ENCODE measurements around the gene GPAT3.
"Not testable (repeated sequence)": the region's sequence is repeated elsewhere in the genome, so short reads cannot be mapped to it uniquely, and the experiment has no call there.

The GPAT3 gene

GRCh38 chr4:83568062-83568461 lies 32.2 kb downstream of the GPAT3 start:
- no peaks in the 10 kb centered on the region for H3K27me3 ChIP-seq (replicated peaks; ENCODE audit: control insufficient read depth, insufficient read depth, low read length, poor library complexity, severe bottlenecking)
- H3K36me3 ChIP-seq (ENCODE audit: control insufficient read depth, insufficient read depth, low read length), result no peaks in the 10 kb centered on the region
- no peak overlapping the region for H3K27ac ChIP-seq (ENCODE audit: insufficient read depth, low read length, poor library complexity, severe bottlenecking)
- no peaks in the 10 kb centered on the region for H3K9me3 ChIP-seq (ENCODE audit: control insufficient read depth, low read length)
- DNase-seq, result no peak
- H3K4me3 ChIP-seq (ENCODE audit: insufficient read depth, low read depth, low read length, poor library complexity, severe bottlenecking), result no peak overlapping the region
- H3K4me1 ChIP-seq (ENCODE audit: control insufficient read depth, insufficient read depth, low read length, poor library complexity, severe bottlenecking), result no peaks in the 10 kb centered on the region

DNA sequence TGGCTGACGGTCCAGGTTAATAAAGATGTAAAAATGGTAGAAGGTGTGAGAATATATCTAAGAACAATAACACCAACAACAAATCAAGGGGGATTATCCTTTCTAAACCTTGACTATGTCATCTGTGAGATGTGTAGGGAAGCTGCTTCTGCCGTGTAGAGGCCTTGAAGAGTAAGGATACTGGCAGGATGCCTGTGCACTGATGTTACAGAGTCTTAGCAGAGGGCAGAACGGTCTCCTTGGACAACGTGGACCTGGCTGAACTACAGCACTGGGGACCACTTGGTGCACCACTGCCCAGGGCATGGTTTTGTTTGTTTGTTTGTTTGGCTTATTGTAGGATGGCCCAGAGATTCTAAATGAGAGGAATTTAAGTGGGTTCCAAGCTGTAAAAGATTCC lies 33.5 kb downstream of the GPAT3 start:
- Histone ChIP-seq H3K27ac (ENCODE audit: insufficient read depth, low read length, poor library complexity, severe bottlenecking) (no peak overlapping the region), H3K27me3 (replicated peaks; ENCODE audit: control insufficient read depth, insufficient read depth, low read length, poor library complexity, severe bottlenecking) (no peaks in the 10 kb centered on the region), H3K36me3 (ENCODE audit: control insufficient read depth, insufficient read depth, low read length) (no peaks in the 10 kb centered on the region), H3K9me3 (ENCODE audit: control insufficient read depth, low read length) (no peaks in the 10 kb centered on the region), H3K4me3 (ENCODE audit: insufficient read depth, low read depth, low read length, poor library complexity, severe bottlenecking) (no peak overlapping the region), H3K4me1 (ENCODE audit: control insufficient read depth, insufficient read depth, low read length, poor library complexity, severe bottlenecking) (no peaks in the 10 kb centered on the region)
- no peak for DNase-seq

DNA sequence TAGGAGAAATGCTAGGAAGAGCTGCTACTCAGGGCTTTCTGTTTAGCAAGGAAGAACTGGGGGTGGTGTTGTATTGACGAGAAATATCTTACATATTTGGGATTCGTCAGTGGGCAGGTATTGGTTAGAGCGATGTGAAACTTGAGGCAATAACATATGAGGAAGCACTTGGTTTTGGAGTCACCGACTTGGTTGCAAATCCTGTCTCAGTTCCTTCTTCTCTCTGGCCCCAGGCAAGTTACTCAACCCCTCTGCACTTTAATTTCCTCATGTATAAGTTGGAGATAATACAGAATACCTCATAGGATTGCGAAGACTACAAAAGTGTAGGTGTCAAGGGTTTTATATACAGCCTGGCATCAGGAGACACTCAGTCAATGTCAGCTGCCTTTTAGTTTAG lies 34.1 kb downstream of the GPAT3 start:
- Histone ChIP-seq H3K27me3 (replicated peaks; ENCODE audit: control insufficient read depth, insufficient read depth, low read length, poor library complexity, severe bottlenecking) (no peaks in the 10 kb centered on the region), H3K9me3 (ENCODE audit: control insufficient read depth, low read length) (no peaks in the 10 kb centered on the region), H3K4me3 (ENCODE audit: insufficient read depth, low read depth, low read length, poor library complexity, severe bottlenecking) (no peak overlapping the region), H3K27ac (ENCODE audit: insufficient read depth, low read length, poor library complexity, severe bottlenecking) (no peak overlapping the region), H3K36me3 (ENCODE audit: control insufficient read depth, insufficient read depth, low read length) (no peaks in the 10 kb centered on the region), H3K4me1 (ENCODE audit: control insufficient read depth, insufficient read depth, low read length, poor library complexity, severe bottlenecking) (no peaks in the 10 kb centered on the region)
- no peak for DNase-seq

- no peaks in the 10 kb centered on the region for H3K27me3 ChIP-seq (replicated peaks; ENCODE audit: control insufficient read depth, insufficient read depth, low read length, poor library complexity, severe bottlenecking)
- no peaks in the 10 kb centered on the region for H3K36me3 ChIP-seq (ENCODE audit: control insufficient read depth, insufficient read depth, low read length)
- no peak for DNase-seq
- H3K4me3 ChIP-seq (ENCODE audit: insufficient read depth, low read depth, low read length, poor library complexity, severe bottlenecking), result no peak overlapping the region
- H3K9me3 ChIP-seq (ENCODE audit: control insufficient read depth, low read length), result no peaks in the 10 kb centered on the region
- H3K27ac ChIP-seq (ENCODE audit: insufficient read depth, low read length, poor library complexity, severe bottlenecking), result no peak overlapping the region
- no peaks in the 10 kb centered on the region for H3K4me1 ChIP-seq (ENCODE audit: control insufficient read depth, insufficient read depth, low read length, poor library complexity, severe bottlenecking)
These were observed 36.9 kb downstream of the GPAT3 start for GRCh38 chr4:83572848-83573247.

GRCh38 chr4:83574247-83574646 lies 38.3 kb downstream of the GPAT3 start:
- Histone ChIP-seq H3K36me3 (ENCODE audit: control insufficient read depth, insufficient read depth, low read length) (no peaks in the 10 kb centered on the region), H3K27ac (ENCODE audit: insufficient read depth, low read length, poor library complexity, severe bottlenecking) (no peak overlapping the region), H3K27me3 (replicated peaks; ENCODE audit: control insufficient read depth, insufficient read depth, low read length, poor library complexity, severe bottlenecking) (no peaks in the 10 kb centered on the region), H3K9me3 (ENCODE audit: control insufficient read depth, low read length) (no peaks in the 10 kb centered on the region), H3K4me3 (ENCODE audit: insufficient read depth, low read depth, low read length, poor library complexity, severe bottlenecking) (no peak overlapping the region), H3K4me1 (ENCODE audit: control insufficient read depth, insufficient read depth, low read length, poor library complexity, severe bottlenecking) (no peaks in the 10 kb centered on the region)
- DNase-seq, result no peak

- H3K36me3 ChIP-seq (ENCODE audit: control insufficient read depth, insufficient read depth, low read length); H3K9me3 ChIP-seq (ENCODE audit: control insufficient read depth, low read length); H3K27ac ChIP-seq (ENCODE audit: insufficient read depth, low read length, poor library complexity, severe bottlenecking); DNase-seq; H3K27me3 ChIP-seq (replicated peaks; ENCODE audit: control insufficient read depth, insufficient read depth, low read length, poor library complexity, severe bottlenecking); H3K4me1 ChIP-seq (ENCODE audit: control insufficient read depth, insufficient read depth, low read length, poor library complexity, severe bottlenecking); H3K4me3 ChIP-seq (ENCODE audit: insufficient read depth, low read depth, low read length, poor library complexity, severe bottlenecking): not testable (repeated sequence)
These were observed 40.3 kb downstream of the GPAT3 start for GRCh38 chr4:83576237-83576636.

- H3K27me3 ChIP-seq (replicated peaks; ENCODE audit: control insufficient read depth, insufficient read depth, low read length, poor library complexity, severe bottlenecking), result no peaks in the 10 kb centered on the region
- no peaks in the 10 kb centered on the region for H3K36me3 ChIP-seq (ENCODE audit: control insufficient read depth, insufficient read depth, low read length)
- no peak for DNase-seq
- H3K27ac ChIP-seq (ENCODE audit: insufficient read depth, low read length, poor library complexity, severe bottlenecking), result no peak overlapping the region
- H3K9me3 ChIP-seq (ENCODE audit: control insufficient read depth, low read length), result no peaks in the 10 kb centered on the region
- no peaks in the 10 kb centered on the region for H3K4me1 ChIP-seq (ENCODE audit: control insufficient read depth, insufficient read depth, low read length, poor library complexity, severe bottlenecking)
- H3K4me3 ChIP-seq (ENCODE audit: insufficient read depth, low read depth, low read length, poor library complexity, severe bottlenecking), result no peak overlapping the region
These were observed 45.7 kb downstream of the GPAT3 start for GRCh38 chr4:83581411-83582288.

DNA sequence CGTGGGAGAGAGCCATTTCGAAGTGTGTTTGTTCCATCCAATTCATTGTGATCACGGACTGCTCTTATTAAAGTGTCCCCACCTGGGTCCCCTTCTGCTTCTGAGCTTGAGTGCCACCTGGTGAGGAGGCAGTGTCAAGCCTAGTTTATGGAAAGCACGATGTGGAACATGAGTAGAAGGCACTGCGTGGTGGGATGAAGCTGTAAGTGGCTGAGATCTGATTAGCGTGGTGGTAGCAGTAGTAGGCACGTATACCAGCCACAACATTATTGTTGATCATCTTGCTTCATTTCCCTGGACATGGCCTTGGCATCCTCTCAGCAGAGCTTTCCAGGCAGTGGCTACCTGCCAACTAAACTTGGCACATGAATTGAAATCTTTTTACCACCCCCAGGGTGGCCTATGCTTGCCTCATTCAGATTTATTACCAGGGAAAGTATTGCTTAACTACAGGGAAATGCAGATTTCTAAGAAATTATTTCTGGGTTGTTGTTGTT lies 46.4 kb downstream of the GPAT3 start:
- no peak overlapping the region for H3K4me3 ChIP-seq (ENCODE audit: insufficient read depth, low read depth, low read length, poor library complexity, severe bottlenecking)
- no peaks in the 10 kb centered on the region for H3K4me1 ChIP-seq (ENCODE audit: control insufficient read depth, insufficient read depth, low read length, poor library complexity, severe bottlenecking)
- no peak for DNase-seq
- no peaks in the 10 kb centered on the region for H3K36me3 ChIP-seq (ENCODE audit: control insufficient read depth, insufficient read depth, low read length)
- H3K27me3 ChIP-seq (replicated peaks; ENCODE audit: control insufficient read depth, insufficient read depth, low read length, poor library complexity, severe bottlenecking), result no peaks in the 10 kb centered on the region
- no peaks in the 10 kb centered on the region for H3K9me3 ChIP-seq (ENCODE audit: control insufficient read depth, low read length)
- no peak overlapping the region for H3K27ac ChIP-seq (ENCODE audit: insufficient read depth, low read length, poor library complexity, severe bottlenecking)

DNA sequence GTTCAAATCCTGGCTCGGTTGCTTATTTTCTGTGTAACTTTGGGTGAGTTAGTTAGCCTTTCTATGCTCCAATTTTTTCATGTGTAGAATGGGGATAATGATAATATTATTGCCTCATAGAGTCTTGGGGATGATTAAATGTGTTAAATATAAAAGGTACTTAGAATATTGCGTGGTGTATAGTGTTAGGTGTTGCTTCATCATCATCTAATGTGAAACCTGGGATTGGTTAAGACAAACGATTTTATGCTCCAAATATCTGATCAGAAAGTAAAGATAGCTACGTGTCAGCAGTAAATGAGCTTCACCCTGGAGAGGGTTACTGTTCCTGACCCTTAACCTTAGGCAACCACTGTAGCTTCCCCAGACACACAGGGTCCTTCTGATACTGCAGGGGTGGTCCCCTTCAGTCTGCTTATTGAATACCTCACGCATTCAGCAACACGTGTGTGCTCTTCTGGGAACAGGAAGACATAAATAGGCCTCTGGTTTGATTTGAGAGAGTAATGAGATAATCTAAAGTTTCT lies 50.1 kb downstream of the GPAT3 start:
- no peak for DNase-seq
- Histone ChIP-seq H3K9me3 (ENCODE audit: control insufficient read depth, low read length) (no peaks in the 10 kb centered on the region), H3K27ac (ENCODE audit: insufficient read depth, low read length, poor library complexity, severe bottlenecking) (no peak overlapping the region), H3K36me3 (ENCODE audit: control insufficient read depth, insufficient read depth, low read length) (no peaks in the 10 kb centered on the region), H3K4me1 (ENCODE audit: control insufficient read depth, insufficient read depth, low read length, poor library complexity, severe bottlenecking) (no peaks in the 10 kb centered on the region), H3K4me3 (ENCODE audit: insufficient read depth, low read depth, low read length, poor library complexity, severe bottlenecking) (no peak overlapping the region), H3K27me3 (replicated peaks; ENCODE audit: control insufficient read depth, insufficient read depth, low read length, poor library complexity, severe bottlenecking) (no peaks in the 10 kb centered on the region)

GRCh38 chr4:83589279-83589678 lies 53.4 kb downstream of the GPAT3 start:
- Histone ChIP-seq H3K9me3 (ENCODE audit: control insufficient read depth, low read length) (no peaks in the 10 kb centered on the region), H3K27ac (ENCODE audit: insufficient read depth, low read length, poor library complexity, severe bottlenecking) (no peak overlapping the region), H3K4me3 (ENCODE audit: insufficient read depth, low read depth, low read length, poor library complexity, severe bottlenecking) (no peak overlapping the region), H3K4me1 (ENCODE audit: control insufficient read depth, insufficient read depth, low read length, poor library complexity, severe bottlenecking) (no peaks in the 10 kb centered on the region), H3K36me3 (ENCODE audit: control insufficient read depth, insufficient read depth, low read length) (no peaks in the 10 kb centered on the region), H3K27me3 (replicated peaks; ENCODE audit: control insufficient read depth, insufficient read depth, low read length, poor library complexity, severe bottlenecking) (no peaks in the 10 kb centered on the region)
- DNase-seq, result no peak

All from effector memory CD4-positive, alpha-beta T cell (primary cell).